GM06990 (cell line): ENCODE results near the gene SGIP1.

Experiments used
- DNase-seq: peaks from one replicate; pipeline ENCODE4 v3.0.0-alpha.2; 2011; ENCODE audit not compliant: insufficient read length; ENCODE audit errors: extremely low read depth
- H3K27me3 ChIP-seq: replicated peaks from 2 replicates; pipeline ENCODE4 v1.6.0; 2011; ENCODE audit warnings: low read length; ENCODE audit not compliant: control insufficient read depth, insufficient read depth
- H3K36me3 ChIP-seq: 2 replicates; pipeline ENCODE4 v1.5.1; 2011; ENCODE audit warnings: low read length; ENCODE audit not compliant: control insufficient read depth, insufficient read depth
- H3K4me3 ChIP-seq: replicated peaks from 2 replicates; pipeline ENCODE4 v1.5.1; 2011; ENCODE audit warnings: low read depth, mild to moderate bottlenecking, control low read depth, low read length
- CTCF ChIP-seq: IDR thresholded peaks from 2 replicates; pipeline ENCODE4 v1.5.1; 2011; ENCODE audit warnings: low read length, control low read depth, mild to moderate bottlenecking, inconsistent platforms; ENCODE audit not compliant: insufficient read depth, poor library complexity, severe bottlenecking

Gene SGIP1

GRCh38 chr1:66503841-66504470 lies 30.0 kb upstream of the SGIP1 start:
- no peaks in the 10 kb centered on the region for H3K27me3 ChIP-seq
- no peaks in the 10 kb centered on the region for H3K36me3 ChIP-seq
- TF ChIP-seq CTCF: peak; percentile 63
- H3K4me3 ChIP-seq: no peak overlapping the region
- DNase-seq: peak; percentile 9

- Histone ChIP-seq H3K4me3 (no peak overlapping the region), H3K36me3 (no peaks in the 10 kb centered on the region), H3K27me3 (no peaks in the 10 kb centered on the region)
- TF ChIP-seq CTCF: no peak
- DNase-seq: no peak
Observed at GRCh38 chr1:66505671-66506392, 28.1 kb upstream of the SGIP1 start.

- Histone ChIP-seq H3K36me3 (no peaks in the 10 kb centered on the region), H3K27me3 (no peaks in the 10 kb centered on the region), H3K4me3 (no peak overlapping the region)
- no peak for TF ChIP-seq CTCF
- DNase-seq: no peak
Observed at GRCh38 chr1:66506393-66506687, 27.6 kb upstream of the SGIP1 start.

GRCh38 chr1:66506991-66507390 lies 27.0 kb upstream of the SGIP1 start:
- no peak for TF ChIP-seq CTCF
- Histone ChIP-seq H3K27me3 (no peaks in the 10 kb centered on the region), H3K36me3 (no peaks in the 10 kb centered on the region), H3K4me3 (no peak overlapping the region)
- DNase-seq: no peak

- DNase-seq: no peak
- no peaks in the 10 kb centered on the region for H3K27me3 ChIP-seq
- no peak overlapping the region for H3K4me3 ChIP-seq
- H3K36me3 ChIP-seq: no peaks in the 10 kb centered on the region
- no peak for TF ChIP-seq CTCF
Observed at GRCh38 chr1:66510407-66510806, 23.5 kb upstream of the SGIP1 start.
